ENCODE measurements around the gene EMC6.
A peak's percentile ranks its signal among the peaks of the same experiment; 100 is the strongest.

Gene EMC6

GRCh38 chr17:3630781-3631180 is 37.8 kb upstream of the EMC6 start:
- no peak for TF ChIP-seq CTCF (IDR thresholded peaks at IDR 0.05; ENCODE audit: control extremely low read depth, extremely low read depth, low read depth, missing control alignments)
- ChIA-PET POLR2A (no interaction called here), CTCF (interaction anchor here (1.5 to 2.7 kb wide), 2 partner anchors 9 to 29 kb away, joined by 3 to 12 read pairs; no protein-coding TSS in a partner anchor)
- no peak for DNase-seq (ENCODE audit: extremely low spot score)

- no peak for TF ChIP-seq CTCF (IDR thresholded peaks at IDR 0.05; ENCODE audit: control extremely low read depth, extremely low read depth, low read depth, missing control alignments)
- ChIA-PET POLR2A (no interaction called here), CTCF (no interaction called here)
- no peak for DNase-seq (ENCODE audit: extremely low spot score)
Measured at GRCh38 chr17:3632287-3632686, 36.3 kb upstream of the EMC6 start.

- DNase-seq (ENCODE audit: extremely low spot score): no peak
- TF ChIP-seq CTCF (IDR thresholded peaks at IDR 0.05; ENCODE audit: control extremely low read depth, extremely low read depth, low read depth, missing control alignments): no peak
- ChIA-PET CTCF (interaction anchor here (0.7 to 2.5 kb wide), 13 partner anchors 9 to 211 kb away, joined by 3 to 9 read pairs (median 3); partner anchors contain the start of genes EMC6, HASPIN, NCBP3 and TAX1BP3), POLR2A (interaction anchor here (0.6 to 1.0 kb wide), 4 partner anchors 22 to 857 kb away, joined by 3 to 6 read pairs (median 4); partner anchors contain the start of genes HASPIN and NCBP3)
Measured at GRCh38 chr17:3635474-3636153, 33.0 kb upstream of the EMC6 start.

GRCh38 chr17:3636154-3636907 is 32.3 kb upstream of the EMC6 start, which contains the start of the genes CTNS and SHPK:
CTNS (plus strand) TSS chr17:3636760; CDS start chr17:3640207, 3,447 bp downstream.
SHPK (minus strand) TSS chr17:3636250; CDS start chr17:3636219, 31 bp downstream.
- ChIA-PET POLR2A (interaction anchor here (0.6 to 1.0 kb wide), 4 partner anchors 21 to 856 kb away, joined by 3 to 6 read pairs (median 4); partner anchors contain the start of genes HASPIN and NCBP3), CTCF (interaction anchor here (0.7 to 2.5 kb wide), 13 partner anchors 8 to 210 kb away, joined by 3 to 9 read pairs (median 3); partner anchors contain the start of genes EMC6, HASPIN, NCBP3 and TAX1BP3)
- no peak for TF ChIP-seq CTCF (IDR thresholded peaks at IDR 0.05; ENCODE audit: control extremely low read depth, extremely low read depth, low read depth, missing control alignments)
- peak; percentile 100 for DNase-seq (ENCODE audit: extremely low spot score)

- ChIA-PET POLR2A (interaction anchor here (0.7 kb wide), 1 partner anchor 30 kb away, joined by 3 read pairs; no protein-coding TSS in a partner anchor), CTCF (interaction anchor here (1.0 to 2.5 kb wide), 5 partner anchors 9 to 101 kb away, joined by 3 to 9 read pairs (median 5); partner anchors contain the start of gene HASPIN)
- no peak for TF ChIP-seq CTCF (IDR thresholded peaks at IDR 0.05; ENCODE audit: control extremely low read depth, extremely low read depth, low read depth, missing control alignments)
- DNase-seq (ENCODE audit: extremely low spot score): no peak
Measured at GRCh38 chr17:3636908-3637373, 31.7 kb upstream of the EMC6 start.

- CTCF ChIA-PET: interaction anchor here (0.7 to 1.2 kb wide), 3 partner anchors 10 to 59 kb away, joined by 3 read pairs; no protein-coding TSS in a partner anchor
- DNase-seq (ENCODE audit: extremely low spot score): no peak
- TF ChIP-seq CTCF (IDR thresholded peaks at IDR 0.05; ENCODE audit: control extremely low read depth, extremely low read depth, low read depth, missing control alignments): no peak
- POLR2A ChIA-PET: no interaction called here
Measured at GRCh38 chr17:3639981-3640596, 28.5 kb upstream of the EMC6 start.
